GM12878 (cell line): ENCODE data around the gene HOXD12. TPM values are rescaled to one million over a fixed set of nuclear protein-coding genes. Genes with fewer than 3 reads are reported as not detected.

ENCODE experiments used
- ATAC-seq: fragments of 200-7000 bp; cut with Tn5 transposase; 3 replicates; pipeline ENCODE4 v1.9.1; 2020; ENCODE audit warnings: mild to moderate bottlenecking, moderate library complexity
- BruUV-seq: library from RNA; stranded (reverse); fragments of 400-500 nt; replicated peaks from 2 replicates; lab custom pipeline; 2021; lab: Mats Ljungman, UMichigan
- CTCF ChIA-PET: fragments of 300-600 bp; sonication (Branson Sonifier 250); formaldehyde crosslinking; extraction: SDS; loops from one replicate; lab custom pipeline; 2021; ENCODE audit warnings: inconsistent platforms; lab: Yijun Ruan, JAX
- POLR2A ChIA-PET: fragments of 350-600 bp; formaldehyde crosslinking; extraction: SDS; loops from one replicate; lab custom pipeline; 2021; ENCODE audit warnings: inconsistent platforms; lab: Charles Lee
- RAD21 ChIA-PET: fragments of 300-600 bp; sonication (Branson Sonifier 250); formaldehyde crosslinking; loops from one replicate; lab custom pipeline; 2023; ENCODE audit warnings: antibody characterized with exemption; ENCODE audit not compliant: unreplicated experiment; lab: Charles Lee
- SMC1A ChIA-PET: fragments of 300-600 bp; sonication (Branson Sonifier 250); formaldehyde crosslinking; loops from one replicate; lab custom pipeline; 2023; ENCODE audit not compliant: unreplicated experiment, uncharacterized antibody; lab: Charles Lee
- DNase-seq: peaks from one replicate; pipeline ENCODE4 v3.0.0-alpha.2; 2011; ENCODE audit warnings: low read depth, low spot score
- FAIRE-seq: peaks from 3 replicates; lab custom pipeline; 2011; peaks lifted over from hg19 to GRCh38; lab: Jason Lieb, UNC
- H2AFZ ChIP-seq: 2 replicates; pipeline ENCODE4 v1.6.0; 2011; ENCODE audit warnings: low read depth, low read length, control low read depth; ENCODE audit not compliant: control insufficient read depth
- H3K27ac ChIP-seq: 2 replicates; pipeline ENCODE4 v1.5.1; 2011; ENCODE audit warnings: control low read depth; ENCODE audit not compliant: control insufficient read depth, insufficient read depth
- H3K27me3 ChIP-seq, 2 experiments: replicated peaks in 1 of 2; 2 replicates each; pipeline versions ENCODE4 v1.6.0 to v1.6.1; 2011; ENCODE audit warnings: low read length in 1 of 2; ENCODE audit not compliant: control insufficient read depth in 2 of 2, insufficient read depth in 2 of 2
- H3K36me3 ChIP-seq, 2 experiments: 2 replicates each; pipeline ENCODE4 v1.5.1; 2011; ENCODE audit warnings: low read length in 1 of 2; ENCODE audit not compliant: control insufficient read depth in 2 of 2, insufficient read depth in 2 of 2
- H3K4me1 ChIP-seq: 2 replicates; pipeline ENCODE4 v1.6.1; 2011; ENCODE audit warnings: mild to moderate bottlenecking, low read length, moderate library complexity, mixed read lengths; ENCODE audit not compliant: control insufficient read depth, insufficient read depth
- H3K4me2 ChIP-seq: 2 replicates; pipeline ENCODE4 v1.6.0; 2011; ENCODE audit warnings: control low read depth; ENCODE audit not compliant: control insufficient read depth, insufficient read depth
- H3K4me3 ChIP-seq: fragments of 200-600 bp; sonication (generic); 2 replicates; pipeline ENCODE4 v1.5.1; 2016
- H3K79me2 ChIP-seq: 2 replicates; pipeline ENCODE4 v1.6.0; 2011; ENCODE audit warnings: low read length; ENCODE audit not compliant: control insufficient read depth, insufficient read depth
- H3K9ac ChIP-seq: 2 replicates; pipeline ENCODE4 v1.8.0; 2011; ENCODE audit warnings: low read length, control low read depth, mixed read lengths; ENCODE audit not compliant: control insufficient read depth, insufficient read depth
- H3K9me3 ChIP-seq: replicated peaks from 3 replicates; pipeline ENCODE4 v1.5.1; 2011; ENCODE audit warnings: mild to moderate bottlenecking, low read length; ENCODE audit not compliant: control insufficient read depth, insufficient read depth
- H4K20me1 ChIP-seq: 2 replicates; pipeline ENCODE4 v1.6.0; 2011; ENCODE audit not compliant: control insufficient read depth, insufficient read depth
- EGR1 ChIP-seq, 2 experiments: IDR thresholded peaks; 1 replicate in 1 of 2; 2 replicates in 1 of 2; pipeline ENCODE4 v1.6.1; 2011 to 2012; ENCODE audit warnings: low read depth in 2 of 2, low read length in 2 of 2, borderline replicate concordance in 1 of 2, mild to moderate bottlenecking in 1 of 2, moderate library complexity in 1 of 2
- ETV6 ChIP-seq, 2 experiments: fragments of 450-650 bp in 1 of 2; IDR thresholded peaks in 1 of 2; conservative IDR thresholded peaks in 1 of 2; 2 replicates each; pipeline ENCODE4 v1.6.1; 2014; ENCODE audit warnings: antibody characterized with exemption in 1 of 2, borderline replicate concordance in 1 of 2, low read depth in 1 of 2, mild to moderate bottlenecking in 1 of 2, moderate library complexity in 1 of 2
- HCFC1 ChIP-seq: fragments of 150-350 bp; IDR thresholded peaks from 2 replicates; pipeline ENCODE4 v1.6.1; 2014; ENCODE audit warnings: low read length
- JUNB ChIP-seq: IDR thresholded peaks from 2 replicates; pipeline ENCODE4 v1.6.1; 2016; ENCODE audit warnings: antibody characterized with exemption, mild to moderate bottlenecking
- MTA2 ChIP-seq: fragments of 450-650 bp; IDR thresholded peaks from 2 replicates; pipeline ENCODE4 v1.6.1; 2016; ENCODE audit warnings: low read depth, mild to moderate bottlenecking, moderate library complexity
- NR2C1 ChIP-seq: fragments of 450-650 bp; IDR thresholded peaks from 2 replicates; pipeline ENCODE4 v1.6.1; 2017; ENCODE audit warnings: antibody characterized with exemption, mild to moderate bottlenecking, moderate library complexity
- WGBS: methylation state at CpG from one replicate; pipeline ENCODE4 v1.1.6; 2016; ENCODE audit warnings: low lambda C conversion rate; ENCODE audit not compliant: insufficient replicate concordance, insufficient coverage; ENCODE audit errors: missing lambda C conversion rate; 5-methylcytosine and 5-hydroxymethylcytosine counted together
- in situ Hi-C: fragments of 300-500 bp; cut with MboI; formaldehyde crosslinking; loops from 9 replicates; pipeline ENCODE4 v1.14.3; 2018; ENCODE audit warnings: mixed read lengths
- intact Hi-C: fragments of 100-400 bp; cut with micrococcal nuclease; formaldehyde crosslinking; loops from one replicate; pipeline ENCODE4 v1.14.2; 2022; ENCODE audit not compliant: unreplicated experiment
- polyA plus RNA-seq, 11 experiments: library from polyadenylated mRNA; depleted of rRNA in 4 of 11; unstranded in 6 of 11; stranded (reverse) in 5 of 11; fragments of >200 nt; fragmentation: Nextera tagmentation in 4 of 11; fragmentation: Illumina TruSeq in 1 of 11; extraction: Ambion mirVana in 4 of 11; extraction: Trizol in 1 of 11; gene quantifications; 1 replicate in 1 of 11; 2 replicates in 10 of 11; pipeline versions ENCODE4 v1.2.1 to v1.2.3, GENCODE V29; 2011 to 2016; ENCODE audit warnings: inconsistent platforms in 2 of 11, missing spikeins in 2 of 11, low read depth in 1 of 11
- total RNA-seq, 4 experiments: library from RNA; depleted of rRNA in 3 of 4; stranded (reverse); fragments of >200 nt in 3 of 4; fragmentation: Illumina TruSeq in 1 of 4; extraction: Trizol in 1 of 4; gene quantifications; 2 replicates each; pipeline versions ENCODE4 v1.2.1 to v1.2.3, GENCODE V29; 2013 to 2021
- TF ChIP-seq, protein P1 (sequence below): fragments of 450-650 bp; formaldehyde crosslinking; IDR thresholded peaks from 2 replicates; pipeline ENCODE4 v1.5.0; 2022; ENCODE audit warnings: mild to moderate bottlenecking, missing genetic modification characterization
- TF ChIP-seq, protein P2 (sequence below): IDR thresholded peaks from 2 replicates; pipeline ENCODE4 v1.6.1; 2011; ENCODE audit warnings: low read depth, mild to moderate bottlenecking, low read length, moderate library complexity, borderline replicate concordance; ENCODE audit errors: extremely low read depth
- TF ChIP-seq, protein P3 (sequence below): IDR thresholded peaks from 2 replicates; pipeline ENCODE4 v1.6.1; 2012; ENCODE audit warnings: low read length, inconsistent platforms
- TF ChIP-seq, protein P4 (sequence below): fragments of 450-650 bp; IDR thresholded peaks from 2 replicates; pipeline ENCODE4 v1.6.1; 2016; ENCODE audit warnings: mild to moderate bottlenecking, moderate library complexity, borderline replicate concordance

HOXD12 gene
- total and polyA plus RNA-seq, 10 of the 15 experiments (the other 5 are each of a cell fraction or from before 2014, with no cell fraction given), result not detected

DNA sequence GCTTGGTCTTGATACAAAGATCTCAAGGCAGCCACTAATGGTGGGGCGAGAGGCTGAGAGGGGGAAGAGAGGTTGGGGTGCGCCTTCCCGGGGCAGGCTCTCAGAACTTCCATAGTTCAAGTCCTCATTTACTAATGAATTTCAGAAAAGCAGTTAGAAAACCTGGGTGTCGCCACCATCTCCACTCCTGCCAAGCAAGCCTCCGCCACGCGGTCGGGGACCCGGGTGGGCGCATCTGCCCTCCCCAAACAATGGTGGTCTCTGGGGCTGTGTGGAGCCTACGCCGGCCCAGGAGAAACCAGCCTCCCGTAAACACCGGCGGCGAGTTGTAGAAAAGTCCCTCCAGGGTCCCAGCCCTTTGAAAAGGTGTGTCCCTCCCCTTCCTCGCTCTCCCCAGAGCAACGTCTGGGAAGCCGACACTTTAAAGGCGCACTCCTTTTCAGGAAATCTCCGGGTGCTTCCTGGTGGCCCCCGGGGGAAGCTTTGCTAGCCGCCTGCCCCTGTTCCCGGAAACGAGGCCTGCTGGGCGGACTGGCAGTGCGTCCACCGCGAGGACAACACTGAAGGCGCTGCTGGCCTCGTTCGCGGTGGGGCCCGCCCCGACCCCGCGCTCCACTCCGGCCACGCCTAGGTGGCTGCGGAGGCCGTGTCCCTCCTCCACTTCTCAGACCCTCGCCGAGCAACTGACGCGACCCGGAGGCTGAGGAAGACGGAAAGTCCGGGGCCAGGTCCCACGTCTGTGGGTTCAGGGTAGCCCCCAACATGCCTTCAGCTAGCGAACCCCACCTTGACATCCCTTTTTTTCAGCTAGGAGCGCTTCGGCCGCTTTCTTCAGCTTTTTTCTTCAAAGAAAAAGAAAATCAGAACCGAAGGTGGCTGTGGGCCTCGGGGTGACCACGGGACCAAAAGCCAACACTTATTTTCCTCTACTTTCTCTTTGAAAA, 32.7 kb upstream of the HOXD12 start:
- intact Hi-C loops (no loop called here), in situ Hi-C loops (no loop called here)
- FAIRE-seq, result no peak
- 55% methylated on average over 47 of the region's 56 CpGs for WGBS
- CTCF ChIA-PET, result no interaction called here
- ATAC-seq, result no peak
- no peak overlapping the region for H3K9ac ChIP-seq
- H3K4me3 ChIP-seq, result no peak overlapping the region
- SMC1A ChIA-PET, result no interaction called here
- peaks cover 14 to 34% of the 10 kb centered on the region in 2 experiments for H3K27me3 ChIP-seq
- no TSS peak for BruUV-seq
- POLR2A ChIA-PET, result no interaction called here
- no peaks in the 10 kb centered on the region for H4K20me1 ChIP-seq
- H2AFZ ChIP-seq, result no peak overlapping the region
- H3K9me3 ChIP-seq, result no peaks in the 10 kb centered on the region; the same call in 1 of the 3 replicates
- H3K36me3 ChIP-seq, result no peaks in the 10 kb centered on the region
- RAD21 ChIA-PET, result no interaction called here
- H3K4me2 ChIP-seq, result no peak overlapping the region
- no peak for DNase-seq
- no peak overlapping the region for H3K27ac ChIP-seq
- no peaks in the 10 kb centered on the region; the same call in 1 of the 2 replicates for H3K4me1 ChIP-seq
- H3K79me2 ChIP-seq, result no peaks in the 10 kb centered on the region
- no peak for TF ChIP-seq EGR1 (IDR thresholded peaks at IDR 0.05; ENCODE audit: borderline replicate concordance in 1 of 2, low read depth in 2 of 2, low read length in 2 of 2)
- TF ChIP-seq NR2C1, result no peak
- no peak for TF ChIP-seq HCFC1
- TF ChIP-seq, protein P1, sequence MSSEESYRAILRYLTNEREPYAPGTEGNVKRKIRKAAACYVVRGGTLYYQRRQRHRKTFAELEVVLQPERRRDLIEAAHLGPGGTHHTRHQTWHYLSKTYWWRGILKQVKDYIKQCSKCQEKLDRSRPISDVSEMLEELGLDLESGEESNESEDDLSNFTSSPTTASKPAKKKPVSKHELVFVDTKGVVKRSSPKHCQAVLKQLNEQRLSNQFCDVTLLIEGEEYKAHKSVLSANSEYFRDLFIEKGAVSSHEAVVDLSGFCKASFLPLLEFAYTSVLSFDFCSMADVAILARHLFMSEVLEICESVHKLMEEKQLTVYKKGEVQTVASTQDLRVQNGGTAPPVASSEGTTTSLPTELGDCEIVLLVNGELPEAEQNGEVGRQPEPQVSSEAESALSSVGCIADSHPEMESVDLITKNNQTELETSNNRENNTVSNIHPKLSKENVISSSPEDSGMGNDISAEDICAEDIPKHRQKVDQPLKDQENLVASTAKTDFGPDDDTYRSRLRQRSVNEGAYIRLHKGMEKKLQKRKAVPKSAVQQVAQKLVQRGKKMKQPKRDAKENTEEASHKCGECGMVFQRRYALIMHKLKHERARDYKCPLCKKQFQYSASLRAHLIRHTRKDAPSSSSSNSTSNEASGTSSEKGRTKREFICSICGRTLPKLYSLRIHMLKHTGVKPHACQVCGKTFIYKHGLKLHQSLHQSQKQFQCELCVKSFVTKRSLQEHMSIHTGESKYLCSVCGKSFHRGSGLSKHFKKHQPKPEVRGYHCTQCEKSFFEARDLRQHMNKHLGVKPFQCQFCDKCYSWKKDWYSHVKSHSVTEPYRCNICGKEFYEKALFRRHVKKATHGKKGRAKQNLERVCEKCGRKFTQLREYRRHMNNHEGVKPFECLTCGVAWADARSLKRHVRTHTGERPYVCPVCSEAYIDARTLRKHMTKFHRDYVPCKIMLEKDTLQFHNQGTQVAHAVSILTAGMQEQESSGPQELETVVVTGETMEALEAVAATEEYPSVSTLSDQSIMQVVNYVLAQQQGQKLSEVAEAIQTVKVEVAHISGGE (CRISPR knock-in tag), result no peak
- TF ChIP-seq JUNB, result no peak
- TF ChIP-seq, protein P2, sequence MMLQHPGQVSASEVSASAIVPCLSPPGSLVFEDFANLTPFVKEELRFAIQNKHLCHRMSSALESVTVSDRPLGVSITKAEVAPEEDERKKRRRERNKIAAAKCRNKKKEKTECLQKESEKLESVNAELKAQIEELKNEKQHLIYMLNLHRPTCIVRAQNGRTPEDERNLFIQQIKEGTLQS, result no peak
- TF ChIP-seq, protein P3, sequence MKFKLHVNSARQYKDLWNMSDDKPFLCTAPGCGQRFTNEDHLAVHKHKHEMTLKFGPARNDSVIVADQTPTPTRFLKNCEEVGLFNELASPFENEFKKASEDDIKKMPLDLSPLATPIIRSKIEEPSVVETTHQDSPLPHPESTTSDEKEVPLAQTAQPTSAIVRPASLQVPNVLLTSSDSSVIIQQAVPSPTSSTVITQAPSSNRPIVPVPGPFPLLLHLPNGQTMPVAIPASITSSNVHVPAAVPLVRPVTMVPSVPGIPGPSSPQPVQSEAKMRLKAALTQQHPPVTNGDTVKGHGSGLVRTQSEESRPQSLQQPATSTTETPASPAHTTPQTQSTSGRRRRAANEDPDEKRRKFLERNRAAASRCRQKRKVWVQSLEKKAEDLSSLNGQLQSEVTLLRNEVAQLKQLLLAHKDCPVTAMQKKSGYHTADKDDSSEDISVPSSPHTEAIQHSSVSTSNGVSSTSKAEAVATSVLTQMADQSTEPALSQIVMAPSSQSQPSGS, result no peak
- no peak for TF ChIP-seq ETV6 (conservative IDR thresholded peaks at IDR 0.05 in 1 of 2, IDR thresholded peaks at IDR 0.05 in 1 of 2; ENCODE audit: borderline replicate concordance in 1 of 2, low read depth in 1 of 2)
- TF ChIP-seq, protein P4, sequence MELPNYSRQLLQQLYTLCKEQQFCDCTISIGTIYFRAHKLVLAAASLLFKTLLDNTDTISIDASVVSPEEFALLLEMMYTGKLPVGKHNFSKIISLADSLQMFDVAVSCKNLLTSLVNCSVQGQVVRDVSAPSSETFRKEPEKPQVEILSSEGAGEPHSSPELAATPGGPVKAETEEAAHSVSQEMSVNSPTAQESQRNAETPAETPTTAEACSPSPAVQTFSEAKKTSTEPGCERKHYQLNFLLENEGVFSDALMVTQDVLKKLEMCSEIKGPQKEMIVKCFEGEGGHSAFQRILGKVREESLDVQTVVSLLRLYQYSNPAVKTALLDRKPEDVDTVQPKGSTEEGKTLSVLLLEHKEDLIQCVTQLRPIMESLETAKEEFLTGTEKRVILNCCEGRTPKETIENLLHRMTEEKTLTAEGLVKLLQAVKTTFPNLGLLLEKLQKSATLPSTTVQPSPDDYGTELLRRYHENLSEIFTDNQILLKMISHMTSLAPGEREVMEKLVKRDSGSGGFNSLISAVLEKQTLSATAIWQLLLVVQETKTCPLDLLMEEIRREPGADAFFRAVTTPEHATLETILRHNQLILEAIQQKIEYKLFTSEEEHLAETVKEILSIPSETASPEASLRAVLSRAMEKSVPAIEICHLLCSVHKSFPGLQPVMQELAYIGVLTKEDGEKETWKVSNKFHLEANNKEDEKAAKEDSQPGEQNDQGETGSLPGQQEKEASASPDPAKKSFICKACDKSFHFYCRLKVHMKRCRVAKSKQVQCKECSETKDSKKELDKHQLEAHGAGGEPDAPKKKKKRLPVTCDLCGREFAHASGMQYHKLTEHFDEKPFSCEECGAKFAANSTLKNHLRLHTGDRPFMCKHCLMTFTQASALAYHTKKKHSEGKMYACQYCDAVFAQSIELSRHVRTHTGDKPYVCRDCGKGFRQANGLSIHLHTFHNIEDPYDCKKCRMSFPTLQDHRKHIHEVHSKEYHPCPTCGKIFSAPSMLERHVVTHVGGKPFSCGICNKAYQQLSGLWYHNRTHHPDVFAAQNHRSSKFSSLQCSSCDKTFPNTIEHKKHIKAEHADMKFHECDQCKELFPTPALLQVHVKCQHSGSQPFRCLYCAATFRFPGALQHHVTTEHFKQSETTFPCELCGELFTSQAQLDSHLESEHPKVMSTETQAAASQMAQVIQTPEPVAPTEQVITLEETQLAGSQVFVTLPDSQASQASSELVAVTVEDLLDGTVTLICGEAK, result no peak
- no peak for TF ChIP-seq MTA2
